ENCODE data around the gene PDK1. TPM values are rescaled to one million over a fixed set of nuclear protein-coding genes. Genes with fewer than 3 reads are reported as not detected.

PDK1 gene
- total RNA-seq, 3 donors from 2014 or later = 11.6 to 16.5 (median 14.7) TPM

GRCh38 chr2:172600557-172601008 lies 44.7 kb downstream of the PDK1 start:
- Histone ChIP-seq H3K9me3 (no peaks in the 10 kb centered on the region), H3K36me3 (ENCODE audit: low read depth) (no peaks in the 10 kb centered on the region), H3K4me3 (no peak overlapping the region), H3K4me1 (ENCODE audit: low read depth) (no peaks in the 10 kb centered on the region)
- intact Hi-C loops (cut with DNase I, micrococcal nuclease) = loop anchor here in 1 of 2 donors (10.0 kb wide), 1 partner anchor 104 kb away; no protein-coding TSS in a partner anchor
- ATAC-seq = no peak
- DNase-seq = no peak
- TF ChIP-seq CTCF (IDR thresholded peaks at IDR 0.05) = no peak

GRCh38 chr2:172606285-172606684 lies 50.4 kb downstream of the PDK1 start:
- intact Hi-C loops (cut with DNase I, micrococcal nuclease) = loop anchor here in 1 of 2 donors (10.0 kb wide), 1 partner anchor 99 kb away; no protein-coding TSS in a partner anchor
- Histone ChIP-seq H3K36me3 (ENCODE audit: low read depth) (no peaks in the 10 kb centered on the region), H3K4me3 (no peak overlapping the region), H3K9me3 (no peaks in the 10 kb centered on the region), H3K4me1 (ENCODE audit: low read depth) (no peaks in the 10 kb centered on the region)
- no peak for TF ChIP-seq CTCF (IDR thresholded peaks at IDR 0.05)
- DNase-seq (no peak), ATAC-seq (no peak)

- DNase-seq = no peak
- H3K4me1 ChIP-seq (ENCODE audit: low read depth) = no peaks in the 10 kb centered on the region
- no peak overlapping the region for H3K4me3 ChIP-seq
- TF ChIP-seq CTCF (IDR thresholded peaks at IDR 0.05) = no peak
- no peak for ATAC-seq
- intact Hi-C loops (cut with DNase I, micrococcal nuclease) = loop anchor here in 1 of 2 donors (10.0 kb wide), 1 partner anchor 97 kb away; no protein-coding TSS in a partner anchor
- no peaks in the 10 kb centered on the region for H3K9me3 ChIP-seq
- H3K36me3 ChIP-seq (ENCODE audit: low read depth) = no peaks in the 10 kb centered on the region
Measured at GRCh38 chr2:172607379-172607928, 51.6 kb downstream of the PDK1 start.

GRCh38 chr2:172609488-172609887 lies 53.6 kb downstream of the PDK1 start:
- no peak for ATAC-seq

GRCh38 chr2:172612051-172612450 lies 56.2 kb downstream of the PDK1 start:
- no peak for TF ChIP-seq CTCF (IDR thresholded peaks at IDR 0.05)
- intact Hi-C loops (cut with DNase I, micrococcal nuclease) = no loop called here
- Histone ChIP-seq H3K9me3 (no peaks in the 10 kb centered on the region), H3K4me1 (ENCODE audit: low read depth) (no peaks in the 10 kb centered on the region), H3K4me3 (no peak overlapping the region), H3K36me3 (ENCODE audit: low read depth) (no peaks in the 10 kb centered on the region)
- ATAC-seq (no peak), DNase-seq (no peak)

More at GRCh38 chr2:172609488-172609887, 53.6 kb downstream of the PDK1 start:
- H3K36me3 ChIP-seq (ENCODE audit: low read depth) = no peaks in the 10 kb centered on the region
- no peaks in the 10 kb centered on the region for H3K4me1 ChIP-seq (ENCODE audit: low read depth)
- TF ChIP-seq CTCF (IDR thresholded peaks at IDR 0.05) = no peak
- H3K4me3 ChIP-seq = no peak overlapping the region
- DNase-seq = no peak
- no peaks in the 10 kb centered on the region for H3K9me3 ChIP-seq
- intact Hi-C loops (cut with DNase I, micrococcal nuclease) = loop anchor here in 1 of 2 donors (10.0 kb wide), 1 partner anchor 95 kb away; no protein-coding TSS in a partner anchor
